ENCODE results near the gene INS. TPM values are rescaled to one million over a fixed set of nuclear protein-coding genes. Genes with fewer than 3 reads are reported as not detected.

The INS gene
- total and polyA plus RNA-seq, 2 donors, result 0.42 to 2.4 TPM

DNA sequence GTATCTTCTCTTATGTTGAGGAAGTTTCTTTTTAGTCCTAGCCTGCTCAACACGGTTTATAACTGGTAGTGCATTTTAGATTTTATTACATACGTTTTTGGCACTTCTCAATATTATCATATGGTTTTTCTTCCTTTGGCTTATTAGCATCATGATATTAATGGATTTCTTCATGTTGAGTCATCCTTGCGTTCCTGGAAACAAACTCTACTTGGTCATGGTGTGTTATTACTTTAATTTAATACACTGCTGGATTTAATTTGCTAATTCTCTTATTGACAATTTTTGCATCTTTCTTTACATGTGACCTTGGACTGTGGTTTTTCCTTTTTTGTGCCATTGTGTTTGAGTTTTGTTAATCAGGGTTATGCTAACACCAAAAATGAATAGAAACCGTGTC lies 42.3 kb downstream of the INS start:
- peaks cover 0 to 21% of the 10 kb centered on the region in 2 donors for H3K27me3 ChIP-seq (ENCODE audit: control insufficient read depth in 2 of 2, insufficient read depth in 1 of 2, low read length in 1 of 2)
- peaks cover 0 to 4% of the 10 kb centered on the region in 2 donors for H3K9me3 ChIP-seq (ENCODE audit: control insufficient read depth in 2 of 2, insufficient read depth in 1 of 2, low read length in 1 of 2)
- no peaks in the 10 kb centered on the region for H3K36me3 ChIP-seq (ENCODE audit: control insufficient read depth in 2 of 2, insufficient read depth in 2 of 2, low read length in 1 of 2)
- 93% methylated on average over 4 of the region's 4 CpGs for WGBS
- H3K4me3 ChIP-seq (ENCODE audit: low read length in 2 of 2), result no peak overlapping the region
- no peak for DNase-seq (ENCODE audit: low read depth in 6 of 9, low spot score in 9 of 9)
- no peaks in the 10 kb centered on the region for H3K4me1 ChIP-seq (ENCODE audit: control insufficient read depth in 2 of 2, insufficient read depth in 2 of 2, low read length in 2 of 2)
- H3K27ac ChIP-seq (ENCODE audit: low read depth in 1 of 2, low read length in 1 of 2), result no peak overlapping the region

DNA sequence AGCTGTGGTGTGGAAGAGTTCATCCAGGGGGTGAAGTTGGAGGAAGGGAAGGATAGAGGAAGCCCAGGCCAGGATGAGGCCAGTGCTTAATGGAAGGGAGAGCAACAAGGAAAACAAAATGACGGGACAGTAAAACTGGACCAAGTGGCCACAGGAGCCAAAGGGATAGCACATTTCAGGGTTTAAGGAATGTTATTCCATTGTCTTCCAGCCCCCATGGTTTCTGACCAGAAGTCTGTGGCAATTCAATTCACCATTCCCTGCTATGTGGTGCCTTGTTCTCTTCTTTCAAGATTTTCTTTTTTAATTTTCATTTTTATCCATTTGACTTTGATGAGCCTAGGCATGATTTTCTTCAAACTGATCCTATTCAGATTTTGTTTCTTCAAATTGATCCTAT lies 44.3 kb downstream of the INS start:
- no peak for DNase-seq (ENCODE audit: low read depth in 6 of 9, low spot score in 9 of 9)
- 88% methylated on average over 1 of the region's 1 CpG for WGBS
- Histone ChIP-seq H3K27ac (ENCODE audit: low read depth in 1 of 2, low read length in 1 of 2) (no peak overlapping the region), H3K9me3 (ENCODE audit: control insufficient read depth in 2 of 2, insufficient read depth in 1 of 2, low read length in 1 of 2) (peaks cover 0 to 4% of the 10 kb centered on the region in 2 donors), H3K4me1 (ENCODE audit: control insufficient read depth in 2 of 2, insufficient read depth in 2 of 2, low read length in 2 of 2) (no peaks in the 10 kb centered on the region), H3K27me3 (ENCODE audit: control insufficient read depth in 2 of 2, insufficient read depth in 1 of 2, low read length in 1 of 2) (peaks cover 0 to 14% of the 10 kb centered on the region in 2 donors), H3K36me3 (ENCODE audit: control insufficient read depth in 2 of 2, insufficient read depth in 2 of 2, low read length in 1 of 2) (no peaks in the 10 kb centered on the region), H3K4me3 (ENCODE audit: low read length in 2 of 2) (no peak overlapping the region)

DNA sequence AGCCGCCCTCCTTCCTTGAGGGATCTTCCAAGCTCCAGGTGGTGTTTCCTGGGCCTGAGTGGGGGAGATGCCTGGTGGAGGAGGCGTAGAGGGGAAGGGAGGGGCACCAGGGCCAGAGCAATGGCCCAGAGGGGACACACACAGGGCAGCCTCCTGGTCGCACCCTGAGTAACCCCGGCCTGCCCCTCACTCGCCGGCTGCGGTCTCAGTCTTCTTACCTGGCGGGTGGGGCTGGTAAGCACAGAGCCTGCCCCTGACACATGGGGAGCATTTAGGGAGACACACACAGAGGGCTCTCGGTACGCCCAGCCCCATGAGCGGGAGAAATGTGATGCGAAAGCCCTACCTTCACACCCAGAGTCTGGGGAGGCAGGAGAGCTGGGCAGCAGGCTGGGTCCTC lies 45.7 kb downstream of the INS start:
- H3K36me3 ChIP-seq (ENCODE audit: control insufficient read depth in 2 of 2, insufficient read depth in 2 of 2, low read length in 1 of 2), result no peaks in the 10 kb centered on the region
- H3K9me3 ChIP-seq (ENCODE audit: control insufficient read depth in 2 of 2, insufficient read depth in 1 of 2, low read length in 1 of 2), result peaks cover 0 to 4% of the 10 kb centered on the region in 2 donors
- 97% methylated on average over 12 of the region's 12 CpGs for WGBS
- peaks cover 0 to 3% of the 10 kb centered on the region in 2 donors for H3K27me3 ChIP-seq (ENCODE audit: control insufficient read depth in 2 of 2, insufficient read depth in 1 of 2, low read length in 1 of 2)
- H3K4me3 ChIP-seq (ENCODE audit: low read length in 2 of 2), result no peak overlapping the region
- H3K27ac ChIP-seq (ENCODE audit: low read depth in 1 of 2, low read length in 1 of 2), result no peak overlapping the region
- H3K4me1 ChIP-seq (ENCODE audit: control insufficient read depth in 2 of 2, insufficient read depth in 2 of 2, low read length in 2 of 2), result no peaks in the 10 kb centered on the region
- DNase-seq (ENCODE audit: low read depth in 6 of 9, low spot score in 9 of 9), result no peak

DNA sequence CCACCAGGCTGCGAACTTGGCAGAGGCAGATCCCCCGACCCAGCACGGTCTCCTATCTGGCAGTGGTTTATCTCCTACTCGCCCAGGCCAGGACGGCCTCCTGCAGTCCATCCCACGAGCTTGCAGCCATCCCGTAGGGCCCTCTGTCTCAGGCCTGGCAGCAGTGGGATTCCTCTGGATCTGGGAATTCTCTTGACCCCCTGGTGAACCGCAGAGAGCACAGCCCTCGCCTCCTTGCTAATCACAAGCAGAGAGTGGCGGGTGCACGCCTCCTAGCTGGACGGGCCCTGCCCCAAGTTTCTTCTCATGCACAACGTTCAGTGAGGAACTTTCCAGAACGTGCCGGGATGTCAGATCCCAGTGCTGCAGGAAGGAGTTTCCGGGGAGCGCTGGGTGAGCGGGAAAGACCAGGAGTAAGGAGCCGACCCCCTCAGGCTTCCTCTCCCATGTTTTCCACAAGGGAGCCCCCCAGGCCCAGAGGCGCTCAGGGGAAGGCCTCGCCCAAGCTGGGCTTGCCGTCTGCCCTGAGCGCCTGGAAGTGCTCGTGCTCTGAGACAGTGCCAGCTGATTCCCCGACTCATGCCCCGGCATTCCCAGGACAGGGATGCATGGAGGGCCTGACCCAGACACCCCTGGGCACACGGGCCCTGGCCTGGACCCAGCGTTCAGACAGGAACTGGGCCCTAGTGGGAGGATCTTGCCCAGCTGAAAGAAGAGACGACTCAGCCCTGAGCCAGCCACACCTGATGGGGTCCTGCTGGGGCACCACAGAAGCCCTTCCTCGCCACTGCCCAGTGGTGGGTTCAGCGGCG lies 46.4 kb downstream of the INS start:
- Histone ChIP-seq H3K27me3 (ENCODE audit: control insufficient read depth in 2 of 2, insufficient read depth in 1 of 2, low read length in 1 of 2) (peaks cover 0 to 3% of the 10 kb centered on the region in 2 donors), H3K9me3 (ENCODE audit: control insufficient read depth in 2 of 2, insufficient read depth in 1 of 2, low read length in 1 of 2) (peaks cover 0 to 4% of the 10 kb centered on the region in 2 donors), H3K27ac (ENCODE audit: low read depth in 1 of 2, low read length in 1 of 2) (no peak overlapping the region), H3K4me3 (ENCODE audit: low read length in 2 of 2) (no peak overlapping the region), H3K36me3 (ENCODE audit: control insufficient read depth in 2 of 2, insufficient read depth in 2 of 2, low read length in 1 of 2) (no peaks in the 10 kb centered on the region), H3K4me1 (ENCODE audit: control insufficient read depth in 2 of 2, insufficient read depth in 2 of 2, low read length in 2 of 2) (peaks cover 0 to 3% of the 10 kb centered on the region in 2 donors)
- no peak for DNase-seq (ENCODE audit: low read depth in 6 of 9, low spot score in 9 of 9)
- 95% methylated on average over 32 of the region's 32 CpGs for WGBS

DNA sequence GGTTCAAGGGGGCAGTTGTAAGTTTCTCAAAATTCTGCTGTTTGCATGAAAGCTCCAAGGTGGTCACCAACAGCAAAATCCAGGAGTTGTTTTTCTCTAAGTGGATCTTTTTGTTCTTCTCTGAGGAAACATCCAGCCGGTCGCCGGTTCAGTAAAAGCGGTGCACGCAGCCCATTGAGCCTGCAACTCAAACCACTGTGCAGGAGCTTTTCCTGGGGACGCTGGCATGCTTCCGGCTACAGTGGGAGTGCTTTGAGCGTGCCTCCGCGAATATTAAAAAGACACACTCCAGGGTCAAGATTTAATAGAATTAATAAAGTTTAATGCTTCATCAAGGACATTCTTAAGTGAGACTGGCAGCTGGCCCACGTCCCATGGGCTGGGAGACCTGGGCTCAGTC lies 47.2 kb downstream of the INS start:
- Histone ChIP-seq H3K27me3 (ENCODE audit: control insufficient read depth in 2 of 2, insufficient read depth in 1 of 2, low read length in 1 of 2) (peaks cover 0 to 10% of the 10 kb centered on the region in 2 donors), H3K9me3 (ENCODE audit: control insufficient read depth in 2 of 2, insufficient read depth in 1 of 2, low read length in 1 of 2) (peaks cover 0 to 4% of the 10 kb centered on the region in 2 donors), H3K27ac (ENCODE audit: low read depth in 1 of 2, low read length in 1 of 2) (no peak overlapping the region), H3K4me1 (ENCODE audit: control insufficient read depth in 2 of 2, insufficient read depth in 2 of 2, low read length in 2 of 2) (peaks cover 0 to 3% of the 10 kb centered on the region in 2 donors), H3K4me3 (ENCODE audit: low read length in 2 of 2) (no peak overlapping the region), H3K36me3 (ENCODE audit: control insufficient read depth in 2 of 2, insufficient read depth in 2 of 2, low read length in 1 of 2) (no peaks in the 10 kb centered on the region)
- no peak for DNase-seq (ENCODE audit: low read depth in 6 of 9, low spot score in 9 of 9)
- 91% methylated on average over 11 of the region's 11 CpGs for WGBS

DNA sequence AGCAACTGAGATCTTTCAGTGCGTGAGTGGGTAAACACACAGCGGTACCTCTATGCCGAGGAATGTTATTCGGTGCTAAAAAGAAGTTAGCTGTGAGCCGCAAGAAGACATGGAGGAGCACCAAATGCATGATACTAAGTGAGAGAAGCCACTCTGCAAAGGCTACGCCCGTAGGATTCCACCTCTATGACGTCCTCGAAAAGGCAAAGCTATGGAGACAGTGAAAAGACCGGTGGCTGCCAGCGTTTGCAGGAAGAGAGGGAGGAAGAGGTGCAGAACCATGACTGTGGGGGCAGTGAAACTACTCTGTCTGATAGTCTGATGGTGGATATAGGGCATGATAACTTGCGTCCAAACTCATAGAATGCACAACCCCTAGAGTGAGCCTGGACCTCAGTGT lies 50.5 kb downstream of the INS start:
- peaks cover 0 to 18% of the 10 kb centered on the region in 2 donors for H3K27me3 ChIP-seq (ENCODE audit: control insufficient read depth in 2 of 2, insufficient read depth in 1 of 2, low read length in 1 of 2)
- H3K4me3 ChIP-seq (ENCODE audit: low read length in 2 of 2), result no peak overlapping the region
- no peaks in the 10 kb centered on the region for H3K9me3 ChIP-seq (ENCODE audit: control insufficient read depth in 2 of 2, insufficient read depth in 1 of 2, low read length in 1 of 2)
- peaks cover 0 to 3% of the 10 kb centered on the region in 2 donors for H3K4me1 ChIP-seq (ENCODE audit: control insufficient read depth in 2 of 2, insufficient read depth in 2 of 2, low read length in 2 of 2)
- WGBS, result 85% methylated on average over 12 of the region's 12 CpGs
- H3K27ac ChIP-seq (ENCODE audit: low read depth in 1 of 2, low read length in 1 of 2), result no peak overlapping the region
- no peaks in the 10 kb centered on the region for H3K36me3 ChIP-seq (ENCODE audit: control insufficient read depth in 2 of 2, insufficient read depth in 2 of 2, low read length in 1 of 2)
- no peak for DNase-seq (ENCODE audit: low read depth in 6 of 9, low spot score in 9 of 9)

Other genes with a start within 250 kb of the INS start
- 15.8 TPM for gene TNNT3, start 241.5 kb downstream of the INS start, total RNA-seq
- 44.9 TPM for gene TNNT3, start 241.5 kb downstream of the INS start, polyA plus RNA-seq
- 62.8 TPM for gene MRPL23, start 213.9 kb downstream of the INS start, total RNA-seq
- gene MRPL23, start 213.9 kb downstream of the INS start, polyA plus RNA-seq, result 75.9 TPM
- 413 TPM for gene H19, start 163.4 kb downstream of the INS start, total RNA-seq
- gene H19, start 163.4 kb downstream of the INS start, polyA plus RNA-seq, result 102 TPM
- gene IGF2, start 21.8 kb downstream of the INS start, total RNA-seq, result 38.2 TPM
- 7.2 TPM for gene IGF2, start 21.8 kb downstream of the INS start, polyA plus RNA-seq
- 0.14 TPM for gene TH, start 10.6 kb upstream of the INS start, total RNA-seq
- gene TH, start 10.6 kb upstream of the INS start, polyA plus RNA-seq, result 0.46 TPM
- gene ASCL2, start 109.4 kb upstream of the INS start, total RNA-seq, result 2.5 TPM
- 1.6 TPM for gene ASCL2, start 109.4 kb upstream of the INS start, polyA plus RNA-seq
- gene C11orf21, start 140.7 kb upstream of the INS start, total RNA-seq, result 2.4 TPM
- 18.9 TPM for gene C11orf21, start 140.7 kb upstream of the INS start, polyA plus RNA-seq
- 4.0 TPM for gene TSPAN32, start 140.8 kb upstream of the INS start, total RNA-seq
- gene TSPAN32, start 140.8 kb upstream of the INS start, polyA plus RNA-seq, result 15.7 TPM
- 59.8 TPM for gene CD81, start 216.1 kb upstream of the INS start, total RNA-seq
- gene CD81, start 216.1 kb upstream of the INS start, polyA plus RNA-seq, result 179 TPM
- 56.8 TPM for gene TSSC4, start 239.5 kb upstream of the INS start, total RNA-seq
- gene TSSC4, start 239.5 kb upstream of the INS start, polyA plus RNA-seq, result 62.0 TPM

All from thymus (tissue), 11 donors.